ENCODE measurements around the gene DIPK1B. TPM values are rescaled to one million over a fixed set of nuclear protein-coding genes. Genes with fewer than 3 reads are reported as not detected.

The DIPK1B gene
- total RNA-seq, 1 donor from 2014 or later: 22.4 TPM

- Histone ChIP-seq H3K4me3 (ENCODE audit: insufficient read depth, low read depth, low read length) (no peak overlapping the region), H3K4me2 (ENCODE audit: low read length) (no peak overlapping the region), H4K20me1 (ENCODE audit: insufficient read depth, low read length) (no peaks in the 10 kb centered on the region), H3K27me3 (ENCODE audit: insufficient read depth, low read length) (peaks cover 19% of the 10 kb centered on the region), H3K27ac (ENCODE audit: low read depth, low read length) (no peak overlapping the region), H3K79me2 (ENCODE audit: insufficient read depth, low read length) (no peaks in the 10 kb centered on the region), H3K9me3 (ENCODE audit: insufficient read depth, low read depth, low read length) (no peaks in the 10 kb centered on the region), H2AFZ (ENCODE audit: low read depth, low read length) (no peak overlapping the region), H3K4me1 (ENCODE audit: insufficient read depth, low read length) (no peaks in the 10 kb centered on the region), H3K9ac (ENCODE audit: low read length) (no peak overlapping the region), H3K36me3 (ENCODE audit: insufficient read depth, low read length) (no peaks in the 10 kb centered on the region)
- H3K27ac Mint-ChIP-seq (ENCODE audit: unreplicated experiment): no peak overlapping the region
- DNase-seq (ENCODE audit: low read depth) (no peak), FAIRE-seq (no peak)
- H3K36me3 Mint-ChIP-seq (ENCODE audit: low read depth, unreplicated experiment): no peaks in the 10 kb centered on the region
- H3K27me3 Mint-ChIP-seq (ENCODE audit: low read depth, unreplicated experiment): peaks cover 15% of the 10 kb centered on the region
- H3K4me1 Mint-ChIP-seq (ENCODE audit: low read depth, unreplicated experiment): no peaks in the 10 kb centered on the region
- no peak overlapping the region for H3K4me3 Mint-ChIP-seq (ENCODE audit: unreplicated experiment)
- TF ChIP-seq EZH2 (IDR thresholded peaks at IDR 0.05; ENCODE audit: insufficient read depth, low read length) (no peak), CTCF (IDR thresholded peaks at IDR 0.05; ENCODE audit: insufficient read depth, low read depth, low read length) (no peak)
- H3K9me3 Mint-ChIP-seq (ENCODE audit: unreplicated experiment): no peaks in the 10 kb centered on the region
Measured at GRCh38 chr9:136743639-136744211, 31.4 kb downstream of the DIPK1B start.

GRCh38 chr9:136744773-136745172, 32.4 kb downstream of the DIPK1B start:
- Histone ChIP-seq H3K36me3 (ENCODE audit: insufficient read depth, low read length) (no peaks in the 10 kb centered on the region), H3K27ac (ENCODE audit: low read depth, low read length) (no peak overlapping the region), H3K9ac (ENCODE audit: low read length) (no peak overlapping the region), H2AFZ (ENCODE audit: low read depth, low read length) (no peak overlapping the region), H3K79me2 (ENCODE audit: insufficient read depth, low read length) (no peaks in the 10 kb centered on the region), H3K4me1 (ENCODE audit: insufficient read depth, low read length) (no peaks in the 10 kb centered on the region), H3K9me3 (ENCODE audit: insufficient read depth, low read depth, low read length) (no peaks in the 10 kb centered on the region), H3K4me2 (ENCODE audit: low read length) (no peak overlapping the region), H3K27me3 (ENCODE audit: insufficient read depth, low read length) (peaks cover 19% of the 10 kb centered on the region), H3K4me3 (ENCODE audit: insufficient read depth, low read depth, low read length) (no peak overlapping the region), H4K20me1 (ENCODE audit: insufficient read depth, low read length) (no peaks in the 10 kb centered on the region)
- H3K4me3 Mint-ChIP-seq (ENCODE audit: unreplicated experiment): no peak overlapping the region
- FAIRE-seq: no peak
- peaks cover 9% of the 10 kb centered on the region for H3K27me3 Mint-ChIP-seq (ENCODE audit: low read depth, unreplicated experiment)
- no peaks in the 10 kb centered on the region for H3K4me1 Mint-ChIP-seq (ENCODE audit: low read depth, unreplicated experiment)
- DNase-seq (ENCODE audit: low read depth): no peak
- TF ChIP-seq EZH2 (IDR thresholded peaks at IDR 0.05; ENCODE audit: insufficient read depth, low read length): no peak
- no peak for TF ChIP-seq CTCF (IDR thresholded peaks at IDR 0.05; ENCODE audit: insufficient read depth, low read depth, low read length)
- no peaks in the 10 kb centered on the region for H3K9me3 Mint-ChIP-seq (ENCODE audit: unreplicated experiment)
- no peaks in the 10 kb centered on the region for H3K36me3 Mint-ChIP-seq (ENCODE audit: low read depth, unreplicated experiment)
- no peak overlapping the region for H3K27ac Mint-ChIP-seq (ENCODE audit: unreplicated experiment)

GRCh38 chr9:136745389-136746154, 33.2 kb downstream of the DIPK1B start:
- Mint-ChIP-seq H3K4me3 (ENCODE audit: unreplicated experiment) (no peak overlapping the region), H3K27me3 (ENCODE audit: low read depth, unreplicated experiment) (peaks cover 8% of the 10 kb centered on the region), H3K4me1 (ENCODE audit: low read depth, unreplicated experiment) (no peaks in the 10 kb centered on the region), H3K9me3 (ENCODE audit: unreplicated experiment) (no peaks in the 10 kb centered on the region), H3K27ac (ENCODE audit: unreplicated experiment) (no peak overlapping the region), H3K36me3 (ENCODE audit: low read depth, unreplicated experiment) (peaks cover 2% of the 10 kb centered on the region)
- DNase-seq (ENCODE audit: low read depth) (no peak), FAIRE-seq (no peak)
- no peaks in the 10 kb centered on the region for H3K4me1 ChIP-seq (ENCODE audit: insufficient read depth, low read length)
- H3K27me3 ChIP-seq (ENCODE audit: insufficient read depth, low read length): peaks cover 19% of the 10 kb centered on the region
- no peak for TF ChIP-seq EZH2 (IDR thresholded peaks at IDR 0.05; ENCODE audit: insufficient read depth, low read length)
- TF ChIP-seq CTCF (IDR thresholded peaks at IDR 0.05; ENCODE audit: insufficient read depth, low read depth, low read length): no peak
- no peaks in the 10 kb centered on the region for H3K9me3 ChIP-seq (ENCODE audit: insufficient read depth, low read depth, low read length)
- no peaks in the 10 kb centered on the region for H4K20me1 ChIP-seq (ENCODE audit: insufficient read depth, low read length)
- H3K36me3 ChIP-seq (ENCODE audit: insufficient read depth, low read length): no peaks in the 10 kb centered on the region
- H3K4me3 ChIP-seq (ENCODE audit: insufficient read depth, low read depth, low read length): no peak overlapping the region
- no peak overlapping the region for H3K9ac ChIP-seq (ENCODE audit: low read length)
- H3K27ac ChIP-seq (ENCODE audit: low read depth, low read length): no peak overlapping the region
- H3K4me2 ChIP-seq (ENCODE audit: low read length): no peak overlapping the region
- H2AFZ ChIP-seq (ENCODE audit: low read depth, low read length): no peak overlapping the region
- H3K79me2 ChIP-seq (ENCODE audit: insufficient read depth, low read length): no peaks in the 10 kb centered on the region

Data from astrocyte (in vitro differentiated cells and primary cell).